Esophagus muscularis mucosa (tissue), 4 donors: ENCODE results near the gene PMAIP1. TPM values are rescaled to one million over a fixed set of nuclear protein-coding genes. Genes with fewer than 3 reads are reported as not detected.

Source experiments
- DNase-seq: peaks from one replicate; pipeline ENCODE4 v3.0.0-alpha.2; 2017; ENCODE audit errors: extremely low spot score
- H3K27ac ChIP-seq, 4 donors: fragments of 200-600 bp; sonication (generic); replicated peaks in 1 of 4; 1 replicate in 3 of 4; 2 replicates in 1 of 4; pipeline ENCODE4 v1.5.1; 2016 to 2019; ENCODE audit warnings: mild to moderate bottlenecking in 1 of 4
- H3K27me3 ChIP-seq, 4 donors: fragments of 200-600 bp; sonication (generic); one replicate each; pipeline versions ENCODE4 v1.5.1 to v1.6.0; 2016 to 2019
- H3K36me3 ChIP-seq, 4 donors: fragments of 200-600 bp; sonication (generic); one replicate each; pipeline ENCODE4 v1.5.1; 2016 to 2019
- H3K4me1 ChIP-seq, 4 donors: fragments of 200-600 bp; sonication (generic); one replicate each; pipeline ENCODE4 v1.5.1; 2016 to 2019
- H3K4me3 ChIP-seq, 4 donors: fragments of 200-600 bp; sonication (generic); 1 replicate in 2 of 4; 2 replicates in 2 of 4; pipeline ENCODE4 v1.5.1; 2016 to 2019; ENCODE audit warnings: mild to moderate bottlenecking in 4 of 4, moderate library complexity in 1 of 4
- H3K9me3 ChIP-seq, 4 donors: fragments of 200-600 bp; sonication (generic); 1 replicate in 3 of 4; 2 replicates in 1 of 4; pipeline ENCODE4 v1.5.1; 2016 to 2019
- EP300 ChIP-seq: sonication (generic); formaldehyde crosslinking; IDR thresholded peaks from one replicate; pipeline ENCODE4 v1.6.1; 2017; ENCODE audit warnings: antibody characterized with exemption
- POLR2A ChIP-seq: fragments of 450-650 bp; IDR thresholded peaks from one replicate; pipeline ENCODE4 v1.6.1; 2017; ENCODE audit warnings: antibody characterized with exemption, moderate library complexity, mild to moderate bottlenecking, low read depth
- POLR2AphosphoS5 ChIP-seq, 2 donors: sonication (generic); formaldehyde crosslinking; IDR thresholded peaks; one replicate each; pipeline ENCODE4 v1.6.1; 2017; ENCODE audit warnings: antibody characterized with exemption in 2 of 2
- WGBS: methylation state at CpG from one replicate; pipeline ENCODE4 v1.1.5; 2018; 5-methylcytosine and 5-hydroxymethylcytosine counted together
- intact Hi-C: fragments of 100-400 bp; cut with DNase I; formaldehyde crosslinking; loops from one replicate; pipeline ENCODE4 v1.15.1; 2023
- total RNA-seq, 4 donors: library from RNA; depleted of rRNA; stranded (reverse); fragments of >200 nt; gene quantifications; one replicate each; pipeline versions ENCODE4 v1.1.0 to v1.2.1, GENCODE V29; 2016
- TF ChIP-seq, protein P1 (sequence below), 3 experiments: fragments of 200-600 bp in 2 of 3; fragments of 450-650 bp in 1 of 3; sonication (generic) in 2 of 3; IDR thresholded peaks; one replicate each; pipeline ENCODE4 v1.5.1; 2017 to 2019; ENCODE audit warnings: antibody characterized with exemption in 3 of 3, mild to moderate bottlenecking in 2 of 3, moderate library complexity in 1 of 3

PMAIP1 gene
- total RNA-seq, 4 donors from 2014 or later, result 0.42 to 1.3 (median 0.79) TPM

DNA sequence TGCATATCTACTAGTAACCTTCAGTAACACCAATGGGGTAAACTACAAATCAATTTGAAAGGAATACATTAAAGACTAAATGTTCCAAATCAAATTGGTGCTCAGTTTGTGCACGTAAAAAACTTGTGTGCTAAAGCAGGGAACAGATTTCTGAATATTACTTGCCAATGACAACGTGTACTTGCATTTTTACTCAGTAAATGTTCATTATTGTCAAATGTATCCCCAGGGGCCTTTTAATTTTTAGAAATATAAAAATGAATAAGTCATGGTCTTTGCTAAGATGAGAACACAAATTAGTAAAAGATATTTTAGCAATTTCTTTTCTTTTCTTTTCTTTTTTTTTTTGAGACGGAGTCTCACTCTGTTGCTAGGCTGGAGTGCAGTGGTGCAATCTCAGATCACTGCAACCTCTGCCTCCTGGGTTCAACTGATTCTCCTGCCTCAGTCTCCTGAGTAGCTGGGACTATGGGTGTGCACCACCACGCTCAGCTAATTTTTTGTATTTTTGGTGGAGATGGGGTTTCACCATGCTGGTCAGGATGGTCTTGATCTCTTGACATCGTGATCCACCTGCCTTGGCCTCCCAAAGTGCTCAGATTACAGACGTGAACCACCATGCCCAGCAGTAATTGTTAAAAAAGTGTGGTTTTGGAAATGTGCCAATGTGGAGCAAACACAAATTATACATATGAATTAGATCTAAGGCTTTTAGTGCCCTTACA, 52.6 kb downstream of the PMAIP1 start:
- Histone ChIP-seq H3K27ac (no peak overlapping the region), H3K4me1 (peaks cover 0 to 7% (median 2%) of the 10 kb centered on the region in 4 donors), H3K27me3 (no peaks in the 10 kb centered on the region), H3K36me3 (no peaks in the 10 kb centered on the region), H3K9me3 (no peaks in the 10 kb centered on the region), H3K4me3 (no peak overlapping the region)
- no peak for DNase-seq
- 85% methylated on average over 6 of the region's 6 CpGs for WGBS
- TF ChIP-seq EP300 (no peak), POLR2A (no peak), POLR2AphosphoS5 (IDR thresholded peaks at IDR 0.05) (no peak)
- TF ChIP-seq, protein P1, sequence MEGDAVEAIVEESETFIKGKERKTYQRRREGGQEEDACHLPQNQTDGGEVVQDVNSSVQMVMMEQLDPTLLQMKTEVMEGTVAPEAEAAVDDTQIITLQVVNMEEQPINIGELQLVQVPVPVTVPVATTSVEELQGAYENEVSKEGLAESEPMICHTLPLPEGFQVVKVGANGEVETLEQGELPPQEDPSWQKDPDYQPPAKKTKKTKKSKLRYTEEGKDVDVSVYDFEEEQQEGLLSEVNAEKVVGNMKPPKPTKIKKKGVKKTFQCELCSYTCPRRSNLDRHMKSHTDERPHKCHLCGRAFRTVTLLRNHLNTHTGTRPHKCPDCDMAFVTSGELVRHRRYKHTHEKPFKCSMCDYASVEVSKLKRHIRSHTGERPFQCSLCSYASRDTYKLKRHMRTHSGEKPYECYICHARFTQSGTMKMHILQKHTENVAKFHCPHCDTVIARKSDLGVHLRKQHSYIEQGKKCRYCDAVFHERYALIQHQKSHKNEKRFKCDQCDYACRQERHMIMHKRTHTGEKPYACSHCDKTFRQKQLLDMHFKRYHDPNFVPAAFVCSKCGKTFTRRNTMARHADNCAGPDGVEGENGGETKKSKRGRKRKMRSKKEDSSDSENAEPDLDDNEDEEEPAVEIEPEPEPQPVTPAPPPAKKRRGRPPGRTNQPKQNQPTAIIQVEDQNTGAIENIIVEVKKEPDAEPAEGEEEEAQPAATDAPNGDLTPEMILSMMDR (IDR thresholded peaks at IDR 0.05), result no peak
- intact Hi-C loops, result no loop called here

Other genes starting within 250 kb of the PMAIP1 start
- 10 to 100 TPM in 1 of 4 donors, 1 to 10 TPM in 3; 1.6 to 11.1 (median 2.7) TPM for gene CCBE1, start 202.6 kb upstream of the PMAIP1 start, total RNA-seq